CD4-positive, alpha-beta T cell treated with Interleukin-6 at 100 ng/mL for 8 hours (primary cell): ENCODE data around the gene PRB2.
"Not testable (repeated sequence)": the region's sequence is repeated elsewhere in the genome, so short reads cannot be mapped to it uniquely, and the experiment has no call there.

ENCODE experiments used
- DNase-seq: peaks from one replicate; pipeline ENCODE4 v3.0.0-alpha.2; 2020; ENCODE audit warnings: mixed read lengths, low spot score

Gene PRB2

DNA sequence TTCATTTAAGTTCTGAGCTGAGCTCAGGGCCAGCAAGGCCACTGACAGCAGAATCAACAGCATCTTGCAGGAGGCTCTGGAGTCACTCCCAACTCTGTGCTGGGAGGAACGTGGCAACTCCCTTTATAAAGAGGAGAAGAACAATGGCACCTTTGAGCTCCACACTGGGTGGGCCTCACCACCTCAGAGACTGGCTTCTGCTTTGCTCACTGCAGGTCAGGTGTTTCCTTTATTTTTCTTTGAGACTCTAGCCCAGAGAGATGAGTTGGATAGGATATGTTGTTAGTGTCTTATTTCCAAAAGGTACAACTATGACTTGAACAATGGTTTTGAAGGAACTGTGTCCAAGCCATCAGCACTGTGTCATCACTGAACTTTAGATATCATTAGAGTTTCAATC lies at the start of gene PRB2:
PRB2 (minus strand) TSS at position 101 of the 400 bp plus-strand sequence; CDS start at position 63, 38 bp downstream.
- DNase-seq, result not testable (repeated sequence)

DNA sequence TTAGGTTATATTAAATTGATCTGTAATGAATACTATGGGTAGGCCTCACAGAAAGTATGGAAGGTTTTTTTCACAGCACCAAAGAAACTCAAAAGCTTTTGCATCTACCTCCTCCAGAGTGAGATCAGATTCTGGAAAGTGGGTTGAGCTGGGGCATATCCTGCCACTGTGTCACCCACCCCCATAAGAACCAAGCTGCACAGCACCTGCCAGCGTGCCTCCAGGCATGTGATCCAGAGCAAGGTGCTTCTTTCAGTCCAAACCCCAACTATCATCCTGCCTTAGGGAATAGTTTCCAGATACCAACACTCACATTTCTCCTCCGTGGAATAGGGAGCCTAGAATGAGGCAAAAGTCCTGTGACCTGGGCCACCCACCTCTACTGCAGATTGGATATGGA lies 42.6 kb upstream of the PRB2 start:
- no peak for DNase-seq

DNA sequence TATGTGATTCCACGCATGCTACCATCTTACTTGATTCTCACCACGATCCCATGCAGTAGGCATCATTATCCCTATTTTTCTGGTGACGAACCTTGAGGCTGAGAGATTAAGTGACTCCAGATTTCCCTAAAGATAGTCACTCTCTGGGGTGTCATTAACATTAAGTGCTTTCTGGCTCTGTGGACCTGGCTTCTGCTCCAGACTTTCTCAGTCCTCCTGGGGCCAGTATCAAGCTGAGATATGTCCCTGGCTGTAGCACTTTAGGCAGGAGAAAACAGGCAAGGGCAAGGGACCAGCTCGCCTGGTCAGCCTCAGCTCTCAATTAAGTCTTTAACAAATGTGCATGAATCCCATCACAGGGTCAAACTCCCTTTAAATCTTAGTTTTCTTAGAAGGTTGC lies 38.3 kb upstream of the PRB2 start:
- no peak for DNase-seq

DNA sequence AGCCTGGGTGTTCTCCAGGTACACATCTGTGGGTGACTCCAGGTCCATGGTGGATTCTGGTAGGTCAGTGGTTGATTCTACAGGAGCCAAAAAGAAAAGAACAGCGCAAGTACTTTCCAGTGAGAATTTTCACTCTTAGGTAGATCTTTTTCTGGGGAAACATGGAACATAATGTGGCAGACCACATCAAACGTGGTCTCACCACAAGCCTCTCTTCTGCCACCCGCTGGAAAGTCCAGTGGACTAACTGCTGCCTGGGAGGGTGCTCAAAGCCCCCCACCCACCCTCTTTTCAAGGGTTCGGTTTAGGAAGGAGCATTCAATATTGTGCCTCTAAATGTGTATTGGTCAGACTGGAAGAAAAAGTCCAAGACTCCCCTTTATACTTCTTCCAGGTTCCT lies 36.1 kb upstream of the PRB2 start:
- no peak for DNase-seq

DNA sequence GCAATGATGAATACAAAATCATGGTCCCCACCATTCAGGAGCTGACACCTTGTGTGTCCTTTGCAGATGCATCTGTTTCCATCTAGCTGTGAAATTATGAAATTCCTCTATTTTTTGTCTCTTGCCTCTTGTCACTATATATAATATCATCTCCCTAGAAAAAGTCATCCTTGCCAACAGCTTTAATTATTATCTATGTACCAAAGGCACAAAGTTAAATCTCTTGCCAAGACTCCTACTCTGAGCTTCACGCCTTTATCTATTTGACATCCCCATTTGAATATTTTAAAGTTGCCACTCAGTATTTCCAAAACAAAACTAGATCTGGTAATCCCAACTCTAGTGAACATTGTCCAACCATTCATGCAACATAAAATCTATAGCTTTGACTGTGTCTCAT lies 32.0 kb upstream of the PRB2 start:
- no peak for DNase-seq

DNA sequence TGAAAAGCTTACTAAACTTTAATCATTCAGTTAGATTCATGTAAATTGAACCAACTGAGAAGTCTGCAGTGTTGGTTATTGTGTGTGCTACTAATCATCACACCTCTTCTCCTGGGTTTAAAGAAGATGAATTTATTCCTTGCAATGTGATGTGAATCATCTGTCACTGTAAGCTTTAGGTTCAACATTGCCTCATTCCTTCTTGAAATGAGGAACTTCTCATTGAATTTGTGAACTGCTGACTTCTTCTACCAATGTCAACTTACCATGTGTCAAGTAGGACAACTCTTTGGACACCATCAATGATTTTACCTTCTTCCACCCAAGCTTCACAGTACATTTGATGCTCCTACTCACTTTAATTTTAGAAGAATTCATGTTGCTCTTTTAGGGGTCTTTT lies 17.4 kb upstream of the PRB2 start:
- DNase-seq, result no peak

DNA sequence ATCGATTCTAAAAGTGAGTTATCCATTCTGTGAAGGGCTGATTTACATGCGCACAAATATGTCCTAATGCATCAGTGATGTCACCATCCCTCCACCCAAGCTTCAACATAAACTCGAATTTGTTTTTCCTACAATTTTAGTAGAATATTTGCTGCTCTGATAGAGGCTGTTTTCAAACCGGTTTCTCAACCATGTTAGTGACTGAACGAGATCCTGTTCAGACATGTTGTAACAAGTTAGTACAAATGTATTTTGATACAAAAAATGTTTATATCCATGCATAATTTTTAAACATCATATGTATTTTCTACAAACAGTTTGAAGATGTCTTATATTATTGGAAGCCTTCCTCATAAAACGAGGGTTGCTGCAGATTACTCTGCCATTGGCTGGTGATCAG lies 12.7 kb upstream of the PRB2 start:
- DNase-seq, result no peak

DNA sequence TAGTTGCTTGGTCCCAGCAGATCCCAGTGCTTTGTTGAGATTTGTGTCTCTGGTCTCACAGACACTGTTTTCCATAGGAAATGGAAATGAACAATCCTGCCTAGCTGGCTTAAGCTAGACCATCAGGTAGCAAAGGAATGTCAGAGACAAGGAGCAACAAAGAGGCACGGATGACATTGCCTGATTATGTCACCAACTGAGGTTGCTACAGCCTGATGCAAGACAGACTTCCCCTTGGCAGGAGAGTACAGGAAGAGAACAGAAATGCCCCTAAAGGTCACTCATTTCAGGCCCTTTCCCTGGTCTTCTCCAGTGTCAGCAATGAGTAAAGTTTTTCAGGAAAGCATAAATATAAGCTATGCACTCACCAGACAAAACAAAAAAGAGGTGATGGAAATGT lies 2.0 kb upstream of the PRB2 start:
- DNase-seq, result no peak

DNA sequence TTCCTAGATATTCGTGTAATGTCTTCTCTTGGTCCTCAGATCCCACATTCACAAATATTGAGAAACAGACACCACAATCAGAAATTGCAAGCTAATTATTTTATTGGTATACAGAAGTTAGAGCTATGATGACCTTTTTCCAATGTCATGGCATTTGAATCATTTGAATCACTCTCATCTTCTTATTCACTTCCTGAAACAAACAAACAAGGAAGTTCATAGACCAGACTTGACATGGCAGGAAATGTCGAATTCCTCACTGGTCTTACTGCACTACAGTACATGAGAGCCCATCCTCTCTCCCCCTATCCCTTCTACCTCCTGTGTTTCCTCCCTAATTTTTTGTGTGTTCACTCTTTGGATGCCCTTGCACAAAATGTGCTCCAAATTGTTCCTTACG lies 3.9 kb downstream of the PRB2 start:
- DNase-seq, result not testable (repeated sequence)

DNA sequence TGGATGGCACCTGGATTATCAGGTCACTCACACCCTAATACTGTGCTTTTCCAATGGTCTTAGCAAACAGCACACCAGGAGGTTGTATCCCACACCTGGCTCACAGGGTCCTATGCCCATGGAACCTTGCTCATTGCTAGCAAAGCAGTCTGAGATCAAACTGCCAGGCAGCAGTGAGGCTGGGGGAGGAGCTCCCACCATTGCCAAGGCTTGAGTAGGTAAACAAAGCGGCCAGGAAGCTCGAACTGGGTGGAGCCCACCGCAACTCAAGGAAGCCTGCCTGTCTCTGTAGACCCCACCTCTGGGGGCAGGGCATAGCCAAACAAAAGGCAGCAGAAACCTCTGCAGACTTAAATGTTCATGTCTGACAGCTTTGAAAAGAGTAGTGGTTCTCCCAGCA lies 17.9 kb downstream of the PRB2 start:
- DNase-seq, result not testable (repeated sequence)

DNA sequence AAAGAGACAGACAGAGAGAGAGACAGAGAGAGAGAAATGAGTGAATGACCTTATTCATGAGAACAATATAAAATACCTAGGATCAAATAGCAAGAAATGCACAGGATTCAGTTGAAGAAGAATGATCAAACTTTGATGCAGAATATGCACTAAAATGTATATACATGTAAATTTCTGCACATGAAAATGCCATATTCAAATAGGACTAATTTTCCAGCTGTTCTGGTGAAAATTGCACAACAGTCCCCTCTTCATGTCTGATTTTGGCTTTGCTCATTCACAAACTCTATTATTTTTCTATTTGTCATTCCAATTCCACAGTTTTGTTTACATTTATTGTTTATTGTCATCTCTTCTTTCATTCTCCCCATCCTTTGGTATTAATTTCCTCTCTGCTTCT lies 34.2 kb downstream of the PRB2 start:
- DNase-seq, result no peak

DNA sequence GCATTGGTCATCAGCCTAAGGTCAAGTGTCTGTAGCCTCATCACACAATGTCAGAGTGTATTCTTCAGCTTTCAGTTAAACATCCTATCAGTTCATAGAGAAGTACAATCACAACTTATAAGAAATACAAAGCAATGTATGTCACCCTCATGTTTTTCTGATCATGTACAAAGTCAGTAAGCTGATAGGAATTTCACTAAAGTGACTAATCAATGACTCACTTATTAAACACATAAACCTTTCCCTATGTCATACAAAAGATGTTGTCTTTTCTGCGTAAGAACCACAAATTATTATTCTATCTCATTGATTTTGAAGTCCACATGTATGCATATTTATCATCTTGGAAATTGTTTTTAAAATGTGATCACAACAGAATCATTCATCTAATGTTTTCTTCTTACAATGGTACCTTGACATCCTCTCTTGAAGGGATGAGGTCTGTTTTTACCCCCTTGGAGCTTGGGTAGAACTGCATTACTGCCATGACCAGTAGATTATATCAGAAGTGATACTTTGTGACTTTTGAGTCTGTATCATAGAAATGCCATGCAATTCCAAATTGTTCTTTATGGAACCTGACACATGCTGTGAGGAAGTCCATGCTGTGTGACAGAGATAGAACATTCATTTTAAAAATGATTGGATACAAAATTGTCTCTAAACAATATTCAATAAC lies 35.0 kb downstream of the PRB2 start:
- DNase-seq, result not testable (repeated sequence)

DNA sequence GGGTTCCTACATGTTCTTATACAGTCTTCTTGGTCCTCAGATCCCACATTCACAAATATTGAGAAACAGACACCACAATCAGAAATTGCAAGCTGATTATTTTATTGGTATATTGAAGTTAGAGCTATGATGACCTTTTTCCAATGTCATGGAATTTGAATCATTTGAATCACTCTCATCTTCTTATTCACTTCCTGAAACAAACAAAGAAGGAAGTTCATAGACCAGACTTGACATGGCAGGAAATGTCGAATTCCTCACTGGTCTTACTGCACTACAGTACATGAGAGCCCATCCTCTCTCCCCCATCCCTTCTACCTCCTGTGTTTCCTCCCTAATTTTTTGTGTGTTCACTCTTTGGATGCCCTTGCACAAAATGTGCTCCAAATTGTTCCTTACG lies 43.6 kb downstream of the PRB2 start:
- DNase-seq, result not testable (repeated sequence)

DNA sequence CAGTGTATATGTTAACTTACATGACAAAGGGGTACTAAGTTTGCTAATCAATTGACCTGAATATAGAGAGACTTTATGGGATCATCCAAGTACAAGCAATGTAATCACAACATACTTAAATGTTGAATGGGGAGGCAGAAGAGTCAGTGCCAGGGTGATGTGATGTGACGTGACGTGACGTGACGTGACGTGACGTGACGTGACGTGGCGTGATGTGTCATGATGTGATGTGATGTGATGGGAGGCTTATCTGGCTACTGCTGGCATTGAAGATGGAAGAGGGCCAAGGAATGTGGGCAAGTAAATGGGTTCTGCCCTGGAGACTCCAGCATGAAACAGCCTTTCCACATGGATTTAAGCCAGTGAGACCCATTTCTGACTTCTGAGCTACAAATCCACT lies 46.9 kb downstream of the PRB2 start:
- DNase-seq, result no peak

DNA sequence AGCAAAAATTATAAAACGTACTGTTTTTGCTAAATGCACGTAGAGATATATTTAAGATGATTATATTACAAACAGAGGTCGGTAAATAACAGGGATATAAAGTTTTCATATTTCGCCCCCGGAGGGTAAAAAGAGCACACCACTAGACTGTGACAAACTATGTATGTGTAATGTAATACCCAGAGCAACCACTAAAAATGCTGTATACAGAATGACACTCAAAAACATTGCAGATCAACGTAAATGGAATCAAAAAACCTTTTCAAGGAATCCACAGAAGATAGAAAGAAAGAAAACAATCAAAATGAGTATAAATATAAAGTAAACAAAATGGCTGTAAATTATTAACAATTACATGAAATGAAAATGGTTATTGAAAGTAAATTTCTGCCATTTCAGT lies 47.6 kb downstream of the PRB2 start:
- DNase-seq, result no peak

DNA sequence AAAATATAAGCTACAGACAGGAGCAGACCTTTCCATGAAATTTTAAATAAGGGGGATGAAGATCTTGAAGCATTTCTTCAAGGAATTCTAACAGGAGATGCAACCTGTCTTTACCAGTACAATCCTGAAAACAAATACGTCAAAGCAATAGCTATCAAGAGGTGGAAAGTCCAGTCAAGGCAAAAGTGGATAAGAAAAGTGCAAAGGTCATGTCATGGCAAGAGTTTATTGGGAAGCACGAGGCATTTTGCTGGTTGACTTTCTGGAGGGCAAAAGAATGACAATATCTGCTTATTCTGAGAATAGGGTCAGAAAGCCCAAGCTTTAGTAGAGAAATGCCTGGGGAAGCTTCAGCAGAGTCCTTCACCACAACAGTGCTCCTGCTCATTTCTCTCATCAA lies 50.9 kb downstream of the PRB2 start:
- no peak for DNase-seq
